Fibroblast of pulmonary artery (primary cell): ENCODE measurements around the gene PPP2R3B.

Experiments used
- DNase-seq: peaks from one replicate; pipeline ENCODE4 v3.0.0-alpha.2; 2010; ENCODE audit warnings: low read depth
- H3K4me3 ChIP-seq: replicated peaks from 2 replicates; pipeline ENCODE4 v1.5.1; 2011; ENCODE audit warnings: low read depth, mild to moderate bottlenecking, control low read depth, low read length, moderate library complexity
- TF ChIP-seq, protein P1 (sequence below): IDR thresholded peaks from 2 replicates; pipeline ENCODE4 v1.5.1; 2011; ENCODE audit warnings: mild to moderate bottlenecking, control low read depth, low read length, inconsistent platforms; ENCODE audit errors: missing control alignments

Gene PPP2R3B

DNA sequence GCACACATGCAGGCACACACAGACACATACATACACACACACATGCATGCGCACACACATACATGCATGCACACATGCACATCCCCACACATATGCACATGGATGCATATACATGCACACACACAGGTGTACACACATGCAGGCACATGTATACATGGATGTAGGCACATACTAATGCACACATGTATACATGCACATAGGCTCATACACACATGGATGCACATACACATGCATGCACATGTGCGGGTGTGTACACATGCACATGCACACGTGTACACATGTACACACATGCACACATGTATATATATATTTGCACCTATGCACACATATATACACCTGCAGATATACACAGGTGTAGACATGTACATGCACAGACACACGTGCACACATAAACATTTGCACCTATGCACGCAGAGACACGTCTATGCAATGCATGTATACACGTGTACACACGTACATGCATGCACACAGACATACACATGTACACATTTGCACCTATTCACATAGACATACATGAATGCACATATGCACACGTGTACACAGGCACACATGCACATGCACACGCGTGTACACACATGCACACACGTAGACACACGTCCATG is 101.5 kb downstream of the PPP2R3B start:
- DNase-seq: no peak
- TF ChIP-seq, protein P1, sequence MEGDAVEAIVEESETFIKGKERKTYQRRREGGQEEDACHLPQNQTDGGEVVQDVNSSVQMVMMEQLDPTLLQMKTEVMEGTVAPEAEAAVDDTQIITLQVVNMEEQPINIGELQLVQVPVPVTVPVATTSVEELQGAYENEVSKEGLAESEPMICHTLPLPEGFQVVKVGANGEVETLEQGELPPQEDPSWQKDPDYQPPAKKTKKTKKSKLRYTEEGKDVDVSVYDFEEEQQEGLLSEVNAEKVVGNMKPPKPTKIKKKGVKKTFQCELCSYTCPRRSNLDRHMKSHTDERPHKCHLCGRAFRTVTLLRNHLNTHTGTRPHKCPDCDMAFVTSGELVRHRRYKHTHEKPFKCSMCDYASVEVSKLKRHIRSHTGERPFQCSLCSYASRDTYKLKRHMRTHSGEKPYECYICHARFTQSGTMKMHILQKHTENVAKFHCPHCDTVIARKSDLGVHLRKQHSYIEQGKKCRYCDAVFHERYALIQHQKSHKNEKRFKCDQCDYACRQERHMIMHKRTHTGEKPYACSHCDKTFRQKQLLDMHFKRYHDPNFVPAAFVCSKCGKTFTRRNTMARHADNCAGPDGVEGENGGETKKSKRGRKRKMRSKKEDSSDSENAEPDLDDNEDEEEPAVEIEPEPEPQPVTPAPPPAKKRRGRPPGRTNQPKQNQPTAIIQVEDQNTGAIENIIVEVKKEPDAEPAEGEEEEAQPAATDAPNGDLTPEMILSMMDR: no peak
- H3K4me3 ChIP-seq: no peak overlapping the region
